Bronchial epithelial cell (primary cell): Measurements from ENCODE around the gene FAM83F. TPM values are rescaled to one million over a fixed set of nuclear protein-coding genes. Genes with fewer than 3 reads are reported as not detected.

ENCODE experiments used
- DNase-seq: peaks from one replicate; pipeline ENCODE4 v3.0.0-alpha.2; 2010; ENCODE audit warnings: low read depth
- FAIRE-seq: peaks from 2 replicates; lab custom pipeline; 2011; peaks lifted over from hg19 to GRCh38; lab: Jason Lieb, UNC
- H3K27me3 ChIP-seq: 2 replicates; pipeline ENCODE4 v1.5.1; 2011; ENCODE audit warnings: low read length; ENCODE audit not compliant: control insufficient read depth, insufficient read depth
- H3K36me3 ChIP-seq: 2 replicates; pipeline ENCODE4 v1.5.1; 2011; ENCODE audit warnings: low read length; ENCODE audit not compliant: control insufficient read depth, insufficient read depth
- H3K4me3 ChIP-seq: 2 replicates; pipeline ENCODE4 v1.5.1; 2011; ENCODE audit warnings: mild to moderate bottlenecking, low read depth, low read length, control low read depth
- total RNA-seq: library from RNA; depleted of rRNA; stranded (reverse); fragments of >200 nt; gene quantifications from 2 replicates; pipeline ENCODE4 v1.2.1, GENCODE V29; 2014
- TF ChIP-seq, protein P1 (sequence below): IDR thresholded peaks from 2 replicates; pipeline ENCODE4 v1.5.1; 2011; ENCODE audit warnings: mild to moderate bottlenecking, moderate library complexity, low read length, control low read depth, inconsistent platforms; ENCODE audit not compliant: insufficient read depth, severe bottlenecking

The FAM83F gene
- total RNA-seq, 1 donor from 2014 or later: 22.1 TPM

DNA sequence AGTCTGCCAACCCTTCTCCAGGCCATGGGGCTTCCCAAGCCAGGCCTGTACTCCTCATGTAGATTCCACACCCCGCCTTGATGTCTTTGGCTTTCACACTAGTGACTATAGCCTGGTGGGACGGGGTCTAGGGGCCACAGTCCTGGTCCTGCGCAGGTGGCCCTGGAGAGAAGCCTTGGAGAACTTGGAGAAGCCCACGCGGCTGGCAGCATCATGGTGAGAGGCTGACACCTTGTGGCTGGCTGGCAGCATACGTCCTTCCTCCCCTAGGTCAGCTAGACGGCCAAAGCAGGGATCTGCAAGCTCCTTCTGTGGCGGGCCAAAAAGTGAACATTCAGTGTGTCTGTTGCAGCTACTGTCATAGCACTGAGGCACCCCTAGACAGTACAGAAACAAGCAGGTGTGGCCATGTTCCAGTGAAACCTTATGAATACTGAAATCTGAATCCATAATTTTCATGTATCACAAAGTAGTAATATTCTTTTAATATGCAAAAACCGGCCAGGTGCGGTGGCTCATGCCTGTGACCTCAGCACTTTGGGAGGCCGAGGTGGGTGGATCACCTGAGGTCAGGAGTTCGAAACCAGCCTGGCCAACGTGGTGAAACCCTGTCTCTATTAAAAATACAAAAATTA lies 42.0 kb downstream of the FAM83F start:
- peak; percentile 50 for DNase-seq
- H3K4me3 ChIP-seq: no peak overlapping the region
- H3K27me3 ChIP-seq: no peaks in the 10 kb centered on the region
- peaks cover 8% of the 10 kb centered on the region for H3K36me3 ChIP-seq
- TF ChIP-seq, protein P1, sequence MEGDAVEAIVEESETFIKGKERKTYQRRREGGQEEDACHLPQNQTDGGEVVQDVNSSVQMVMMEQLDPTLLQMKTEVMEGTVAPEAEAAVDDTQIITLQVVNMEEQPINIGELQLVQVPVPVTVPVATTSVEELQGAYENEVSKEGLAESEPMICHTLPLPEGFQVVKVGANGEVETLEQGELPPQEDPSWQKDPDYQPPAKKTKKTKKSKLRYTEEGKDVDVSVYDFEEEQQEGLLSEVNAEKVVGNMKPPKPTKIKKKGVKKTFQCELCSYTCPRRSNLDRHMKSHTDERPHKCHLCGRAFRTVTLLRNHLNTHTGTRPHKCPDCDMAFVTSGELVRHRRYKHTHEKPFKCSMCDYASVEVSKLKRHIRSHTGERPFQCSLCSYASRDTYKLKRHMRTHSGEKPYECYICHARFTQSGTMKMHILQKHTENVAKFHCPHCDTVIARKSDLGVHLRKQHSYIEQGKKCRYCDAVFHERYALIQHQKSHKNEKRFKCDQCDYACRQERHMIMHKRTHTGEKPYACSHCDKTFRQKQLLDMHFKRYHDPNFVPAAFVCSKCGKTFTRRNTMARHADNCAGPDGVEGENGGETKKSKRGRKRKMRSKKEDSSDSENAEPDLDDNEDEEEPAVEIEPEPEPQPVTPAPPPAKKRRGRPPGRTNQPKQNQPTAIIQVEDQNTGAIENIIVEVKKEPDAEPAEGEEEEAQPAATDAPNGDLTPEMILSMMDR: peak; percentile 82
- no peak for FAIRE-seq

DNA sequence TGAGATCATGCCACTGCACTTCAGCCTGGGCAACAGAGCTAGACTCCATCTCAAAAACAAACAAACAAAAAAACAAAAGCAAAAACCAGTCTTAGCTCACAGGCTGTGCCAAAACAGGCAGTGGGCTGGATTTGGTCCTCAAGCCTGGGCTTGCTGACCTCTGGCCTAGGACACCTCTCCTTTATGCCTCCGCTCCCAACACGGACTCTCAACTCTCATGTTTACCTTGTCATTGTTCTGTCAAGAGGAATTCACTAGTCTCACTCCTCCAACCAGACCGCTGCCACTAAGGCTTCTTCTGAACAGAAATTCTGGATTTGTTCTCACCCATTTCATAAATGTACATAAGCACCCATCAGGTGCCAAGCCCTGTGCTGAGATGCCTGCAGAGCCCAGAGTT lies 42.6 kb downstream of the FAM83F start:
- FAIRE-seq (no peak), DNase-seq (no peak)
- no peaks in the 10 kb centered on the region for H3K27me3 ChIP-seq
- H3K4me3 ChIP-seq: no peak overlapping the region
- H3K36me3 ChIP-seq: peaks cover 4% of the 10 kb centered on the region
- TF ChIP-seq, protein P1: no peak

DNA sequence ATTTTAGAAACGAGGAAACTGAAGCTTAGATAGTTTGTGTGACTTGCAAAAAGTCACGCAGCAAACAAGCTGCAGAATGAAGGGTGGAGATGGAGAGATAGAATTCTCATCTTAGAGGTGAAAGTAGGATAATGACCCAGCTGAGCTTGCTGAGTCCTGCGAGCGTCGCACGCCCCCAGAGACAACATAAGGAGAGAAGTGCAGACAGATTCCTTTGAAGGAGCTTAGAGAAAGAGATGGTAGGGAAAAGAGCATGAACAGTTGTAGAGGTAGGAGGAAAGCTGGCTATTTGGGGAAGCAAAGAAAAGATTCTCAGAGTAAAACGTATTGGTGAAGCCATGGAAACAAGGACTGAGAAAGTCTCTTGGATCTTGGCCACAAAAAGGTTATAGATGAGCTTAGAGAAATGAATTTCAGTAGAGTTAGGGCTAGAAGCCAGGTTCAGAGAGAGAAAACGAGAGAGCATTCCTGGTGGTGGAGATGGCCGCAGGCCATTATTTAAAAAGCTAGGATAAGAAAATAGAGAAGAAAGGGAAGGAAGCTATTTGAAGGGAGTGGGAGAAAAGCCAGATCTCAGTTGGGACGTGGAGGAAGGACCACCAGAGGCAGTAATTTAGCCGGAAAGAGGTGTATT lies 44.8 kb downstream of the FAM83F start:
- TF ChIP-seq, protein P1: no peak
- no peak overlapping the region for H3K4me3 ChIP-seq
- FAIRE-seq (no peak), DNase-seq (no peak)
- H3K27me3 ChIP-seq: no peaks in the 10 kb centered on the region
- no peaks in the 10 kb centered on the region for H3K36me3 ChIP-seq

DNA sequence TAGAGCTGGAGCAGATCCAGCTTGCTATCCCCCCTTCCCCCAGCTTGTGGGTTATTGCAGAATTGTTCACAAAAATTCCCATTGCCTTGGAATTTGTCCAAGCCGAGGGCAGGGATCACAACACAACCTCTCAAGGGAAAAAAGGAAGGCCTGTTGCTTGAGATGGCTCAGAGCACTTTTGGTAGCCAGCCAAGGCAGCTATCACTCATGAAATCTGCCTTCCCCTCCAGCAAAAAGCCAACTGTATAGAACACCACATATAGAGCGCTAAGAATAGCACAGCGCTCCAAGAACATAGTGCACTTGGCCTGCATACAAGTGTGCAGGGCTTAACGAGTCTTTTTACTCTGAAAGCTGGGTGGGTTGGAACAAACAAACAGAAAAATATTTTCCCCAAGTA lies 46.2 kb downstream of the FAM83F start:
- no peak for FAIRE-seq
- Histone ChIP-seq H3K27me3 (no peaks in the 10 kb centered on the region), H3K4me3 (no peak overlapping the region), H3K36me3 (no peaks in the 10 kb centered on the region)
- TF ChIP-seq, protein P1: no peak
- peak; percentile 35 for DNase-seq

DNA sequence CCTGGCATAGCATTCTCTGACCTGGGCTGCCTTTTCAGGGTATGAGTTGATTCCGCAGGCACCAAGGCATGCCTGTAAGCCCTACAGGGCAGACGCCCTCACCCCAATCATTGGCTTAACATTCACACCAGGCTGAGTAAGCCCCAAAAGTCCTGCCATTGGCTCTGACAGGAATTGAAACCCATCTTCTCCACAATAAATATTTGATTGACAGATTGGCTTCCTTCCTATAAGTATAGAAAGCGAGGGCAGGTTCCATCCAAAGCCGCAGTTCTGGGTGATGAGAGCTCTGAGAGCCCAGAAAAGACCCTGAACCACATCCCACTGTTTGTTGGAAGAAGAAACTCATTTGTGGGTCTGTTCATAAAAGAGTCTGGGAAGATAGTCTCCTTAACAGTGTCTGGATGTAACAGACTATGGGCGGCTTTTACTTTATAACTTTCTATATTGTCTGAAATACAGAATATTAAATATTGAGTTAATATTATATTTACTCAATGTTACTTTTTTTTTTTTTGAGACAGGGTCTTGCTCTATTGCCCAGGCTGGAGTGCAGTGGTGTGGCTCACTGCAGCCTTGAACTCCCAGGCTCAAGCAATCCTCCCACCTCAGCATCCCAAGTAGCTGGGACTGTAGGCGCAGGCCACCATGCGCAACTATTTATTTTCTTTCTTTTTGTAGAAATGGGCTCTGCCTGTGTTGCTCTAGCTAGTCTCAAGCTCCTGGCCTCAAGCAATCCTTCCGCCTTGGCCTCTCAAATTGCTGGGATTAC lies 46.8 kb downstream of the FAM83F start:
- Histone ChIP-seq H3K4me3 (no peak overlapping the region), H3K36me3 (no peaks in the 10 kb centered on the region), H3K27me3 (no peaks in the 10 kb centered on the region)
- FAIRE-seq: no peak
- no peak for DNase-seq
- TF ChIP-seq, protein P1: no peak
